H1 (cell line): ENCODE measurements around the gene GTF2E1. TPM values are rescaled to one million over a fixed set of nuclear protein-coding genes. Genes with fewer than 3 reads are reported as not detected.
"Not testable (repeated sequence)": the region's sequence is repeated elsewhere in the genome, so short reads cannot be mapped to it uniquely, and the experiment has no call there.

Experiments
- CTCF ChIA-PET: fragments of 300-600 bp; sonication (Branson Sonifier 250); formaldehyde crosslinking; loops from one replicate; lab custom pipeline; 2021; ENCODE audit not compliant: partially characterized antibody; lab: Charles Lee
- POLR2A ChIA-PET: fragments of 300-600 bp; sonication (Branson Sonifier 250); formaldehyde crosslinking; loops from one replicate; lab custom pipeline; 2021; ENCODE audit warnings: inconsistent platforms; ENCODE audit not compliant: partially characterized antibody; lab: Charles Lee
- DNase-seq, 2 experiments: peaks; one replicate each; pipeline versions ENCODE4 v3.0.0 to v3.0.0-alpha.2; 2010 to 2022; ENCODE audit warnings: low spot score in 2 of 2, low read depth in 1 of 2, mixed read lengths in 1 of 2
- FAIRE-seq: peaks from 2 replicates; lab custom pipeline; 2011; peaks lifted over from hg19 to GRCh38; lab: Jason Lieb, UNC
- H2AFZ ChIP-seq: 2 replicates; pipeline ENCODE4 v1.8.1; 2012; ENCODE audit warnings: low read length, inconsistent platforms
- H2AK5ac ChIP-seq: 2 replicates; pipeline ENCODE4 v1.6.1; 2013; ENCODE audit warnings: low read depth, low read length
- H2BK120ac ChIP-seq: replicated peaks from 2 replicates; pipeline ENCODE3; 2013; ENCODE audit warnings: low read depth, low read length, inconsistent platforms
- H2BK12ac ChIP-seq: 2 replicates; pipeline ENCODE4 v1.6.1; 2013; ENCODE audit warnings: low read depth, low read length
- H2BK15ac ChIP-seq: 2 replicates; pipeline ENCODE4 v1.6.1; 2013; ENCODE audit warnings: low read length
- H2BK20ac ChIP-seq: 2 replicates; pipeline ENCODE4 v1.6.1; 2013; ENCODE audit warnings: low read length
- H2BK5ac ChIP-seq: 2 replicates; pipeline ENCODE4 v1.6.1; 2013; ENCODE audit warnings: low read depth, low read length
- H3K14ac ChIP-seq: 2 replicates; pipeline ENCODE4 v1.6.1; 2013; ENCODE audit warnings: inconsistent platforms; ENCODE audit not compliant: insufficient read length
- H3K18ac ChIP-seq: 2 replicates; pipeline ENCODE4 v1.6.1; 2013; ENCODE audit warnings: low read length; ENCODE audit errors: extremely low read depth
- H3K23ac ChIP-seq: 2 replicates; pipeline ENCODE4 v1.6.1; 2013; ENCODE audit warnings: inconsistent platforms; ENCODE audit not compliant: insufficient read length
- H3K23me2 ChIP-seq: 2 replicates; pipeline ENCODE4 v1.6.1; 2013; ENCODE audit warnings: low read depth, low read length
- H3K27ac ChIP-seq: 2 replicates; pipeline ENCODE4 v1.6.1; 2011; ENCODE audit warnings: low read depth, low read length, inconsistent platforms
- H3K27me3 ChIP-seq, 4 experiments: replicated peaks in 1 of 4; 1 replicate in 1 of 4; 2 replicates in 3 of 4; pipeline versions ENCODE4 v1.6.1 to v1.8.1; 2011 to 2013; ENCODE audit warnings: low read length in 3 of 4, mild to moderate bottlenecking in 3 of 4, inconsistent platforms in 2 of 4, mixed read lengths in 2 of 4, moderate library complexity in 1 of 4; ENCODE audit not compliant: control insufficient read depth in 3 of 4, insufficient read depth in 3 of 4; ENCODE audit errors: extremely low read depth in 1 of 4
- H3K36me3 ChIP-seq, 4 experiments: 2 replicates each; pipeline versions ENCODE4 v1.6.1 to v1.8.1; 2011 to 2013; ENCODE audit warnings: mild to moderate bottlenecking in 4 of 4, low read length in 3 of 4, moderate library complexity in 2 of 4, control low read depth in 1 of 4, inconsistent platforms in 1 of 4; ENCODE audit not compliant: insufficient read depth in 4 of 4, control insufficient read depth in 2 of 4
- H3K4ac ChIP-seq: replicated peaks from 2 replicates; pipeline ENCODE3; 2013; ENCODE audit warnings: low read length, low read depth, mixed read lengths, inconsistent platforms; ENCODE audit not compliant: insufficient read length
- H3K4me1 ChIP-seq, 4 experiments: replicated peaks in 1 of 4; 1 replicate in 1 of 4; 2 replicates in 3 of 4; pipeline versions ENCODE4 v1.6.1 to v1.8.1; 2011 to 2013; ENCODE audit warnings: low read length in 3 of 4, inconsistent platforms in 2 of 4, mixed read lengths in 1 of 4; ENCODE audit not compliant: insufficient read depth in 4 of 4, control insufficient read depth in 3 of 4
- H3K4me2 ChIP-seq, 2 experiments: 2 replicates each; pipeline versions ENCODE4 v1.6.1 to v1.8.1; 2011 to 2013; ENCODE audit warnings: low read depth in 2 of 2, low read length in 2 of 2, control low read depth in 1 of 2, inconsistent platforms in 1 of 2, mild to moderate bottlenecking in 1 of 2; ENCODE audit not compliant: insufficient read depth in 1 of 2
- H3K4me3 ChIP-seq, 4 experiments: fragments of 200-600, 300-600 bp in 1 of 4; sonication (generic), shearing (Covaris generic), sonication (Bioruptor Twin) in 1 of 4; 2 replicates each; pipeline versions ENCODE4 v1.5.1 to v1.8.1; 2011 to 2016; ENCODE audit warnings: low read length in 4 of 4, low read depth in 3 of 4, control low read depth in 2 of 4, inconsistent platforms in 2 of 4, mild to moderate bottlenecking in 2 of 4, mixed read lengths in 1 of 4, moderate library complexity in 1 of 4; ENCODE audit not compliant: insufficient read depth in 2 of 4; ENCODE audit errors: extremely low read depth in 1 of 4
- H3K56ac ChIP-seq: replicated peaks from 2 replicates; pipeline ENCODE3; 2013; ENCODE audit warnings: low read depth, mild to moderate bottlenecking, mixed read lengths, low read length, inconsistent platforms; ENCODE audit not compliant: insufficient read length
- H3K79me1 ChIP-seq: 2 replicates; pipeline ENCODE4 v1.6.1; 2013; ENCODE audit warnings: low read depth, low read length, control low read depth
- H3K79me2 ChIP-seq, 2 experiments: 2 replicates each; pipeline versions ENCODE4 v1.6.1 to v1.8.1; 2012 to 2013; ENCODE audit warnings: low read length in 2 of 2, mild to moderate bottlenecking in 2 of 2, inconsistent platforms in 1 of 2; ENCODE audit not compliant: insufficient read depth in 2 of 2, control insufficient read depth in 1 of 2
- H3K9ac ChIP-seq, 4 experiments: replicated peaks in 1 of 4; 1 replicate in 1 of 4; 2 replicates in 3 of 4; pipeline versions ENCODE4 v1.6.1 to v1.8.1; 2011 to 2013; ENCODE audit warnings: low read depth in 3 of 4, low read length in 3 of 4, control low read depth in 2 of 4, mild to moderate bottlenecking in 2 of 4, moderate library complexity in 2 of 4, inconsistent platforms in 1 of 4; ENCODE audit errors: extremely low read depth in 1 of 4
- H3K9me3 ChIP-seq, 2 experiments: 2 replicates each; pipeline versions ENCODE4 v1.6.1 to v1.8.1; 2012 to 2013; ENCODE audit warnings: mild to moderate bottlenecking in 2 of 2, moderate library complexity in 2 of 2, control low read depth in 1 of 2, inconsistent platforms in 1 of 2, low read depth in 1 of 2, low read length in 1 of 2, mixed read lengths in 1 of 2; ENCODE audit not compliant: insufficient read depth in 2 of 2
- H4K20me1 ChIP-seq, 2 experiments: replicated peaks in 1 of 2; 2 replicates each; pipeline versions ENCODE3 to v1.8.1; 2011 to 2013; ENCODE audit warnings: inconsistent platforms in 2 of 2, low read length in 2 of 2, mild to moderate bottlenecking in 1 of 2; ENCODE audit not compliant: insufficient read depth in 2 of 2, control insufficient read depth in 1 of 2
- H4K5ac ChIP-seq: 2 replicates; pipeline ENCODE4 v1.6.1; 2013; ENCODE audit warnings: low read length, low read depth, mixed read lengths, inconsistent platforms; ENCODE audit not compliant: insufficient read length
- H4K8ac ChIP-seq: 2 replicates; pipeline ENCODE4 v1.8.0; 2013; ENCODE audit warnings: mild to moderate bottlenecking, moderate library complexity, low read length, inconsistent platforms; ENCODE audit not compliant: insufficient read depth; ENCODE audit errors: extremely low read depth
- H4K91ac ChIP-seq: replicated peaks from 2 replicates; pipeline ENCODE3; 2013; ENCODE audit warnings: low read length, mixed read lengths, inconsistent platforms; ENCODE audit not compliant: insufficient read length
- ASH2L ChIP-seq: fragments of 200-600, 300-600 bp; sonication (generic); IDR thresholded peaks from one replicate; pipeline ENCODE4 v1.7.1; 2017; ENCODE audit warnings: low read length
- POLR2A ChIP-seq, 2 experiments: IDR thresholded peaks; 1 replicate in 1 of 2; 2 replicates in 1 of 2; pipeline ENCODE4 v1.6.1; 2011; ENCODE audit warnings: low read depth in 2 of 2, low read length in 2 of 2, mild to moderate bottlenecking in 2 of 2; ENCODE audit errors: control extremely low read depth in 1 of 2
- RAD21 ChIP-seq, 2 experiments: IDR thresholded peaks in 1 of 2; conservative IDR thresholded peaks in 1 of 2; 2 replicates each; pipeline ENCODE4 v1.6.1; 2011; ENCODE audit warnings: low read depth in 2 of 2, low read length in 2 of 2, improper control_type of control experiment in 1 of 2, inconsistent platforms in 1 of 2, mild to moderate bottlenecking in 1 of 2, moderate library complexity in 1 of 2
- RBBP5 ChIP-seq: IDR thresholded peaks from 2 replicates; pipeline ENCODE4 v1.7.1; 2012; ENCODE audit warnings: low read depth, mild to moderate bottlenecking, inconsistent platforms, low read length, moderate library complexity, borderline replicate concordance
- SP1 ChIP-seq: IDR thresholded peaks from 2 replicates; pipeline ENCODE4 v1.6.1; 2011; ENCODE audit warnings: low read depth, low read length
- TAF1 ChIP-seq: IDR thresholded peaks from 2 replicates; pipeline ENCODE4 v1.6.1; 2011; ENCODE audit warnings: mild to moderate bottlenecking, low read depth, low read length
- TCF12 ChIP-seq: IDR thresholded peaks from 2 replicates; pipeline ENCODE4 v1.6.1; 2011; ENCODE audit warnings: low read depth, mild to moderate bottlenecking, low read length
- WGBS, 2 experiments: shearing (Covaris generic) in 1 of 2; methylation state at CpG; one replicate each; pipeline versions ENCODE4 v1.1.6 to v1.1.7; 2013 to 2015; ENCODE audit warnings: low lambda C conversion rate in 2 of 2, mixed read lengths in 2 of 2, inconsistent platforms in 1 of 2, low coverage in 1 of 2, missing lambda C conversion rate in 1 of 2; ENCODE audit not compliant: insufficient replicate concordance in 2 of 2, insufficient coverage in 1 of 2, insufficient read length in 1 of 2; ENCODE audit errors: extremely low coverage in 1 of 2, missing lambda C conversion rate in 1 of 2; 5-methylcytosine and 5-hydroxymethylcytosine counted together
- polyA plus RNA-seq, 7 experiments: library from polyadenylated mRNA; depleted of rRNA in 3 of 7; stranded (reverse) in 5 of 7; unstranded in 2 of 7; fragments of >200 nt in 5 of 7; fragments of 200-250 nt in 2 of 7; gene quantifications; 1 replicate in 5 of 7; 2 replicates in 1 of 7; 4 replicates in 1 of 7; pipeline versions ENCODE4 v1.2.1 to v1.2.3, GENCODE V29; 2011 to 2013; ENCODE audit warnings: missing spikeins in 2 of 7, mixed read lengths in 2 of 7
- total RNA-seq: library from RNA; stranded (reverse); fragmentation: NEBNext Ultra II Directional; extraction: Animal tissue kit (Norgen Biotek cat#: 25700); gene quantifications from 2 replicates; pipeline ENCODE4 v1.2.1, GENCODE V29; 2021
- TF ChIP-seq, protein P1 (sequence below): IDR thresholded peaks from 2 replicates; pipeline ENCODE4 v1.6.1; 2012; ENCODE audit warnings: inconsistent platforms

GTF2E1 gene
- total and polyA plus RNA-seq, 2 of the 8 experiments (the other 6 are each of a cell fraction or from before 2014, with no cell fraction given) = 37.4 to 73.3 TPM

DNA sequence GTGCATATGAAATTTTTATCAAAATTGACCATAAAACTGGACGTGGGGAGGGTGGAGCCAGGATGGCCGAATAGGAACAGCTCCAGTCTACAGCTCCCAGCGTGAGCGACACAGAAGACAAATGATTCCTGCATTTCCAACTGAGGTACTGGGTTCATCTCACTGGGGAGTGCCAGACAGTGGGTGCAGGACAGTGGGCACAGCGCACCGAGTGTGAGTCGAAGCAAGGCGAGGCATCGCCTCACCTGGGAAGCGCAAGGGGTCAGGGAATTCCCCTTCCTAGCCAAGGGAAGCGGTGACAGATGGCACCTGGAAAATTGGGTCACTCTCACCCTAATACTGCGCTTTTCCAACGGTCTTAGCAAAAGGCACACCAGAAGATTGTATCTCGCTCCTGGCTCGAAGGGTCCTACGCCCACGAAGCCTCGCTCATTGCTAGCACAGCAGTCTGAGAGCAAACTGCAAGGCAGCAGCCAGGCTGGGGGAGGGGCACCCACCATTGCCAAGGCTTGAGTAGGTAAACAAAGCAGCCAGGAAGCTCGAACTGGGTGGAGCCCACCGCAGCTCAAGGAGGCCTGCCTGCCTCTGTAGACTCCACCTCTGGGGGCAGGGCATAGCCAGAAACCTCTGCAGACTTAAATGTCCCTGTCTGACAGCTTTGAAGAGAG lies 23.2 kb upstream of the GTF2E1 start:
- not testable (repeated sequence) for H3K9me3 ChIP-seq, H2BK120ac ChIP-seq, H3K79me2 ChIP-seq, H3K23me2 ChIP-seq, H2BK20ac ChIP-seq, H4K20me1 ChIP-seq, H3K18ac ChIP-seq, H4K91ac ChIP-seq, H3K79me1 ChIP-seq, H3K27me3 ChIP-seq, H3K4me1 ChIP-seq, H3K14ac ChIP-seq, H3K4ac ChIP-seq, H2AK5ac ChIP-seq, H3K36me3 ChIP-seq, H3K56ac ChIP-seq
- H3K4me3 ChIP-seq = peak overlapping the region; percentile 27 to 73 (median 46); a peak in 7 of 8 replicates
- peak overlapping the region; percentile 68; the same call in 1 of the 2 replicates for H2BK12ac ChIP-seq
- ChIA-PET POLR2A (interaction anchor here (0.6 to 1.6 kb wide), 5 partner anchors 10 to 205 kb away, joined by 3 to 6 read pairs (median 3); partner anchors contain the start of genes GTF2E1, NDUFB4 and RABL3), CTCF (interaction anchor here (1.1 kb wide), 1 partner anchor 75 kb away, joined by 5 read pairs; no protein-coding TSS in a partner anchor)
- H2AFZ ChIP-seq = peak overlapping the region; percentile 23; the same call in 1 of the 2 replicates
- H3K23ac ChIP-seq = peak overlapping the region; percentile 32
- peak overlapping the region in 3 of 4 experiments; percentile 70 to 84 (median 76); a peak in 6 of 7 replicates for H3K9ac ChIP-seq
- WGBS, 2 experiments = 45% methylated on average over 20 of the region's 20 CpGs; no CpG with 5 or more reads in 1 of the 2 experiments
- FAIRE-seq (peak; percentile 70), DNase-seq (peak in 1 of 2 experiments; percentile 79)
- H4K5ac ChIP-seq = peak overlapping the region; percentile 75
- H3K4me2 ChIP-seq = peak overlapping the region; percentile 68 to 99
- peak overlapping the region; percentile 62; the same call in 1 of the 2 replicates for H4K8ac ChIP-seq
- TF ChIP-seq RBBP5 (peak; percentile 95), RAD21 (IDR thresholded peaks at IDR 0.05 in 1 of 2, conservative IDR thresholded peaks at IDR 0.05 in 1 of 2; ENCODE audit: low read depth in 2 of 2, low read length in 2 of 2) (peak in 1 of 2 experiments; percentile 5; a peak in 1 of 4 replicates), TCF12 (0 out of 2 replicates have a peak, but pooled peaks have one; percentile 4), POLR2A (IDR thresholded peaks at IDR 0.05; ENCODE audit: control extremely low read depth in 1 of 2, low read depth in 2 of 2, low read length in 2 of 2) (peak in 1 of 2 experiments; percentile 30; a peak in 1 of 3 replicates), TAF1 (0 out of 2 replicates have a peak, but pooled peaks have one; percentile 37), ASH2L (peak; percentile 75), SP1 (peak; percentile 37; the same call in 1 of the 2 replicates)
- TF ChIP-seq, protein P1, sequence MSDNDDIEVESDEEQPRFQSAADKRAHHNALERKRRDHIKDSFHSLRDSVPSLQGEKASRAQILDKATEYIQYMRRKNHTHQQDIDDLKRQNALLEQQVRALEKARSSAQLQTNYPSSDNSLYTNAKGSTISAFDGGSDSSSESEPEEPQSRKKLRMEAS = peak; percentile 11; the same call in 1 of the 2 replicates
- peak overlapping the region; percentile 36; the same call in 1 of the 2 replicates for H2BK15ac ChIP-seq
- peak overlapping the region; percentile 74 for H2BK5ac ChIP-seq
- H3K27ac ChIP-seq = peak overlapping the region; percentile 76
